Thoracic aorta (tissue), 2 donors: Measurements from ENCODE around the gene ITPR2. TPM values are rescaled to one million over a fixed set of nuclear protein-coding genes. Genes with fewer than 3 reads are reported as not detected.

Experiments used
- ATAC-seq: fragments of 150-250 bp; one replicate; pipeline ENCODE4 v1.8.0; 2017; ENCODE audit warnings: low read depth; ENCODE audit not compliant: insufficient number of reproducible peaks, low FRiP score
- DNase-seq: peaks from one replicate; pipeline ENCODE4 v3.0.0-alpha.2; 2020; ENCODE audit warnings: low spot score
- H3K27ac ChIP-seq, 2 donors: fragments of 200-600 bp; sonication (generic); 1 replicate in 1 of 2; 2 replicates in 1 of 2; pipeline ENCODE4 v1.5.1; 2016; ENCODE audit warnings: mild to moderate bottlenecking in 2 of 2, moderate library complexity in 2 of 2
- H3K27me3 ChIP-seq: fragments of 200-600 bp; sonication (generic); replicated peaks from 2 replicates; pipeline ENCODE4 v1.6.0; 2016; ENCODE audit warnings: mild to moderate bottlenecking; ENCODE audit not compliant: insufficient read depth
- H3K36me3 ChIP-seq: fragments of 200-600 bp; sonication (generic); one replicate; pipeline ENCODE4 v1.5.1; 2016
- H3K4me1 ChIP-seq, 2 donors: fragments of 200-600 bp; sonication (generic); 1 replicate in 1 of 2; 2 replicates in 1 of 2; pipeline versions ENCODE4 v1.5.1 to v1.6.0; 2016; ENCODE audit warnings: low read depth in 2 of 2, mild to moderate bottlenecking in 1 of 2; ENCODE audit not compliant: control insufficient read depth in 1 of 2
- H3K4me3 ChIP-seq: fragments of 200-600 bp; sonication (generic); 2 replicates; pipeline ENCODE4 v1.5.1; 2016; ENCODE audit warnings: mild to moderate bottlenecking
- H3K9me3 ChIP-seq: fragments of 200-600 bp; sonication (generic); 2 replicates; pipeline ENCODE4 v1.5.1; 2016
- CTCF ChIP-seq: fragments of 200-600 bp; sonication (generic); IDR thresholded peaks from one replicate; pipeline ENCODE4 v1.5.1; 2019; ENCODE audit warnings: antibody characterized with exemption
- total RNA-seq, 2 donors: library from RNA; depleted of rRNA; stranded (reverse); fragments of >200 nt; gene quantifications; one replicate each; pipeline versions ENCODE4 v1.1.0 to v1.2.3, GENCODE V29; 2016

ITPR2 gene
- total RNA-seq, 2 donors from 2014 or later: 28.3 to 86.3 TPM

GRCh38 chr12:26429070-26429691 is 403.8 kb downstream of the ITPR2 start:
- no peak overlapping the region for H3K27ac ChIP-seq
- no peak overlapping the region for H3K4me3 ChIP-seq
- H3K36me3 ChIP-seq: no peaks in the 10 kb centered on the region
- no peak for TF ChIP-seq CTCF
- H3K27me3 ChIP-seq: no peaks in the 10 kb centered on the region
- peaks cover 0 to 3% of the 10 kb centered on the region in 2 donors for H3K4me1 ChIP-seq
- no peaks in the 10 kb centered on the region for H3K9me3 ChIP-seq
- ATAC-seq (no peak), DNase-seq (no peak)

GRCh38 chr12:26428420-26428819 is 404.6 kb downstream of the ITPR2 start:
- no peak for ATAC-seq
- Histone ChIP-seq H3K9me3 (no peaks in the 10 kb centered on the region), H3K27ac (no peak overlapping the region), H3K27me3 (no peaks in the 10 kb centered on the region), H3K36me3 (no peaks in the 10 kb centered on the region), H3K4me3 (no peak overlapping the region), H3K4me1 (peaks cover 0 to 3% of the 10 kb centered on the region in 2 donors)
- no peak for DNase-seq
- TF ChIP-seq CTCF: no peak

GRCh38 chr12:26426652-26427051 is 406.3 kb downstream of the ITPR2 start:
- no peaks in the 10 kb centered on the region for H3K27me3 ChIP-seq
- no peak for TF ChIP-seq CTCF
- H3K27ac ChIP-seq: no peak overlapping the region
- ATAC-seq (no peak), DNase-seq (no peak)
- H3K4me1 ChIP-seq: peaks cover 0 to 3% of the 10 kb centered on the region in 2 donors
- H3K9me3 ChIP-seq: no peaks in the 10 kb centered on the region
- no peaks in the 10 kb centered on the region for H3K36me3 ChIP-seq
- no peak overlapping the region for H3K4me3 ChIP-seq

GRCh38 chr12:26425587-26426260 is 407.3 kb downstream of the ITPR2 start:
- Histone ChIP-seq H3K9me3 (no peaks in the 10 kb centered on the region), H3K27me3 (no peaks in the 10 kb centered on the region), H3K27ac (no peak overlapping the region), H3K4me3 (no peak overlapping the region), H3K4me1 (peaks cover 0 to 3% of the 10 kb centered on the region in 2 donors), H3K36me3 (no peaks in the 10 kb centered on the region)
- no peak for DNase-seq
- no peak for ATAC-seq
- no peak for TF ChIP-seq CTCF

GRCh38 chr12:26422839-26423398 is 410.1 kb downstream of the ITPR2 start:
- no peak for TF ChIP-seq CTCF
- H3K27me3 ChIP-seq: no peaks in the 10 kb centered on the region
- no peaks in the 10 kb centered on the region for H3K9me3 ChIP-seq
- no peak for DNase-seq
- no peak overlapping the region for H3K27ac ChIP-seq
- no peaks in the 10 kb centered on the region for H3K36me3 ChIP-seq
- H3K4me3 ChIP-seq: no peak overlapping the region
- no peak for ATAC-seq
- H3K4me1 ChIP-seq: peaks cover 0 to 3% of the 10 kb centered on the region in 2 donors
